HT1080 (cell line): ENCODE measurements around the gene ARF4. TPM values are rescaled to one million over a fixed set of nuclear protein-coding genes. Genes with fewer than 3 reads are reported as not detected.

Source experiments
- DNase-seq: peaks from one replicate; pipeline ENCODE4 v3.0.0-alpha.2; 2015; ENCODE audit warnings: low read depth
- total RNA-seq: library from RNA; depleted of rRNA; stranded (reverse); fragments of >200 nt; shearing (Covaris generic); gene quantifications from 2 replicates; pipeline ENCODE4 v1.2.3, GENCODE V29; 2014

Gene ARF4
- total RNA-seq, 1 experiment from 2014 or later = 206 TPM

- peak; percentile 33 for DNase-seq
Observed at GRCh38 chr3:57582474-57583168, 14.5 kb downstream of the ARF4 start.

- no peak for DNase-seq
Observed at GRCh38 chr3:57577801-57578200, 19.3 kb downstream of the ARF4 start.

DNA sequence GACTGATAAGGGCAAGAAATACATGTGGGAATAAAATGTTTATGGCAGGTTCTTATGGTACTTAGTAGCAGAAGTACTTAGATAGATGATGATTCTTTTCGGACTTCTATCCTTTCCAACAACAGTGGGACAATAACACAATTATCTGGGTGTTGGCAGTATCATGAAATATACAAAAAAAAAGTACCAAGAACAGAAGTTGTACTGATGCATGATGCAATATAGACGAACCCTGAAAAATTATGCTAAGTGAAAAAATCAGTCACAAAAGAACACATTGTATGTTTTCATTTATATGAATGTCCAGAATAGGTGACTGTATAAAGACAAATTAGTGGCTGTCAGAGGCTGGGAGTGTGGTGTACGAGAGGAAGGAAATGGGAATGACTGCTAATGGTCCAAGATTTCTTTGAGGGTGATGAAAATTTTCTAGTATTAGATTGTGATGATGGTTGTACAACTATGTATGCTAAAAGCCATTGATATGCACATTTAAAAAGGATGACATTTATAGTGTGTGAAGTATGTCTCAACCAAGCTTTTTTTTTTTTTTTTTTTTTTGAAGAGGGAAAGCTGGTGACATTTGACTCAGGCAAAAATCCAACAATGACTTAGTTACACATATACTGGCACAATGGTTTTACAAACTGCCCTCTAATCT, 21.0 kb downstream of the ARF4 start:
- no peak for DNase-seq

DNA sequence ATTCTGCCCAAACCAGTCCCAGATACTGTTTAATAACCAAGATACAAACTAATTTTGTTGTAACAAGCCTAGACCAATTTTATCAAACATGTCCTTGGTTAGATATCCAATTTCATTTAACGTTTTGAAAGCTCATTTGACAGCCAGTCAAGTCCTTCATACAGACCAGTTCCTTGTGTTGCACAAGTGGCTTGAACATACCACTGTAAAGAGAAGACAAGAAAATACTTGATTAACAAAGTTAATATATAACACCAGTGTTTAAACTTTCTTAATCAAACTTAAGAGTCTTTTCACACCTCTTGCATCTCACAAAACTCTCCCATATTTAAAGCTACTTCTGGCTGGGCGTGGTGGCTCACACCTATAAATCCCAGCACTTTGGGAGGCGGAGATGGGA, 25.0 kb downstream of the ARF4 start:
- no peak for DNase-seq

- DNase-seq = no peak
Observed at GRCh38 chr3:57570878-57571277, 26.3 kb downstream of the ARF4 start.

GRCh38 chr3:57569859-57570450, 27.2 kb downstream of the ARF4 start:
- DNase-seq = no peak

GRCh38 chr3:57559526-57559925, 37.6 kb downstream of the ARF4 start:
- DNase-seq = no peak

DNA sequence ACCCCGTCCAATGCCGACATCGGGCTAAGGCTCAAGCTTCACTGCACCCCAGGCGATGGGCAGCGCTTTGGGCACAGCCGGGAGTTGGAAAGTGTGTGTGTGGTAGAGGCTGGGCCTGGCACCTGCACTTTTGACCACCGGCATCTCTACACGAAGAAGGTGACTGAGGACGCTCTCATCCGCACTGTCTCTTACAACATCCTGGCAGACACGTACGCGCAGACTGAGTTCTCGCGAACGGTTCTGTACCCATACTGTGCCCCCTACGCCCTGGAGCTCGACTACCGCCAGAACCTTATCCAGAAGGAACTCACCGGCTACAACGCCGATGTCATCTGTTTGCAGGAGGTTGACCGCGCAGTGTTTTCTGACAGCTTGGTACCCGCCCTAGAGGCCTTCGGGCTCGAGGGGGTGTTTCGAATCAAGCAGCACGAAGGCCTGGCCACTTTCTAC, 40.0 kb downstream of the ARF4 start:
- peak; percentile 20 for DNase-seq

- no peak for DNase-seq
Observed at GRCh38 chr3:57556459-57557084, 40.6 kb downstream of the ARF4 start.

GRCh38 chr3:57555738-57556458, 41.2 kb downstream of the ARF4 start, which contains the start of gene PDE12:
TSS of gene PDE12 (plus strand) at chr3:57556274. CDS start at chr3:57556380, 106 bp downstream.
- DNase-seq = peak; percentile 87

GRCh38 chr3:57555306-57555705, 41.8 kb downstream of the ARF4 start:
- no peak for DNase-seq

DNA sequence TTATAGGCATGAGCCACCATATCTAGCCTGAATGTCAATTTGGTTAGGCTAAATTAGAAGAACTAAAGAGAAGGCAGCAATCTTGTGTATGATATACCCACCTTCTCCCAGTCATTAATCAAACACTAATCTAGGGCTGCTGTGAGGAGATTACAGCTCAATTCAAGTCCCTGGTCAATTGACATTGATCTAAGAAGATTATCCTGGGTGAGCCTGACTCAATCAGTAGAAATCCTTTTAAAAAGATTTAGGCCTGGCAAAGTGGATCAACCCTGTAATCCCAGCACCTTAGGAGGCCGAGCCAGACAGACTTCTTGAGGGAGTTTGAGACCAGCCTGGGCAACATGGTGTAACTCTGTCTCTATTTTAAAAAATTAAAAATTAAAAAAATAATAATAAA, 50.5 kb downstream of the ARF4 start:
- no peak for DNase-seq

DNA sequence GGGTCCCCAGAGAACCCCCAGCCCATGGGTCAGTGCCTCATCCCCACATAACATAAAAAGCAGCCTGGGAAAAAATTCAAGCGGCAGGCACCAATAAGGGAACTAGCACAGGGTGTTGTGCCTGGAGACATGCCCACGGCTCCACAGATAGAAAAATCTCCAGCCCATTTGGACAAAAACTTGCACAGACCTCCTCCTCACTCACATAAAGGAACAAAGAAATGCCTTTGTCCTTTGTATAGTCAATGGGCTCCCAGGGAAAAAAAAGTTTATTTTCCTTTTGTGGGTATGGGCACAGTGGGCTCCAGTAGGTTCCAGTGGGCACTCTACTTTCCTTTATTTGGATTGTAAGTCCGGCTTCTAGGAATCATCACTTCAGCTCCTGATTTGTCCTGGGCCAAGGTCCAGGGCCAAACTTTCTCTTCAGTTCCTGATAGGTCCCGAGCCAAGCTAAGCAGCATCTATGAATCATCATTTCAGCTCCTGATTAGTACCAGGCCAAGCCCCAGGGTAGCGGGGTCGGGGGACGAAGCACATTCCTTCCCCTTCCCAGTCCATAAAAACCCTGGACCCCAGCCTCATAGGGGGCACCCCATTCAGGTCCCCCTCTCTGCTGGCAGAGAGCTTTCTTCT, 51.4 kb downstream of the ARF4 start:
- peak; percentile 12 for DNase-seq

- no peak for DNase-seq
Observed at GRCh38 chr3:57544181-57545125, 52.7 kb downstream of the ARF4 start, which contains the start of gene DNAH12. TSS of gene DNAH12 (minus strand) at chr3:57544344. CDS start at chr3:57542870, 1,474 bp downstream.

DNA sequence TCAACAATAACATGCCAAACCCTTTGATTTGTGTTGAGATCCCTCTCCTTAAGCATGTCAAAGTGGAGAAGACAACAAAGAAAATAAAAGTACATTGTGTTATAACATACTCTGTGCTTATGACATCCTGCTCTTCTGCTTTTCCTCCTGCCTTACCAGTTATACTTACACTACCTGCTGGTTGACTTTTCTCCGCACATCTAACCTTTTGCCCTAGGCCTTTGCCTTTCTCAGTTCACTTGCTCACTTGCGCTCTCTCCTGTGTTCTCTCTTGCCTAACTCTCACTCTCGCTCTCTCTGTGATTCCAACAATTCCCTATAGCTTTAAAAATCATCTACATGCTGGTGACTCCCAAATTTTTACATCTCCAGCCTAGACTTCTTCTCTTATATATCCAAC, 58.7 kb downstream of the ARF4 start:
- no peak for DNase-seq

GRCh38 chr3:57530071-57530608, 67.0 kb downstream of the ARF4 start:
- no peak for DNase-seq
